HCT116 (cell line): Measurements from ENCODE around the gene LMAN1L. TPM values are rescaled to one million over a fixed set of nuclear protein-coding genes. Genes with fewer than 3 reads are reported as not detected.

ENCODE experiments used
- ATAC-seq: fragments of 200-7000 bp; cut with Tn5 transposase; 2 replicates; pipeline ENCODE4 v1.9.1; 2020; ENCODE audit warnings: mild to moderate bottlenecking, moderate library complexity
- BruUV-seq: library from RNA; stranded (reverse); fragments of 400-500 nt; replicated peaks from 2 replicates; lab custom pipeline; 2021; lab: Mats Ljungman, UMichigan
- CTCF ChIA-PET: fragments of 300-600 bp; sonication (Branson Sonifier 250); formaldehyde crosslinking; loops from one replicate; lab custom pipeline; 2021; ENCODE audit warnings: antibody characterized with exemption; lab: Charles Lee
- POLR2A ChIA-PET: fragments of 300-600, 350-600 bp; sonication (Branson Sonifier 250); formaldehyde crosslinking; loops from one replicate; lab custom pipeline; 2021; ENCODE audit warnings: antibody characterized with exemption; lab: Charles Lee
- RAD21 ChIA-PET, 2 experiments: fragments of 300-600 bp; sonication (Branson Sonifier 250); formaldehyde crosslinking; loops; one replicate each; lab custom pipeline; 2023; ENCODE audit warnings: low total read pairs in 2 of 2; ENCODE audit not compliant: uncharacterized antibody in 2 of 2, unreplicated experiment in 2 of 2, low non-redundant PET in 1 of 2; lab: Charles Lee
- DNase-seq: peaks from one replicate; pipeline ENCODE4 v3.0.0-alpha.2; 2010; ENCODE audit warnings: low read depth, low spot score
- H2AFZ ChIP-seq: fragments of 200-600 bp; shearing (Covaris generic), sonication (generic); 2 replicates; pipeline ENCODE4 v1.6.1; 2017; ENCODE audit warnings: low read depth, mixed run types, mixed read lengths, antibody characterized with exemption, low read length; ENCODE audit not compliant: poor library complexity, severe bottlenecking
- H3K27ac ChIP-seq: 2 replicates; pipeline ENCODE4 v1.5.1; 2012; ENCODE audit warnings: low read depth, low read length
- H3K27me3 ChIP-seq: fragments of 200-600 bp; sonication (generic); 2 replicates; pipeline ENCODE4 v1.6.1; 2016; ENCODE audit warnings: mixed run types, low read length, mixed read lengths; ENCODE audit not compliant: insufficient read depth
- H3K36me3 ChIP-seq, 2 experiments: fragments of 200-500 bp in 1 of 2; fragments of 200-600 bp in 1 of 2; sonication (Bioruptor generic) in 1 of 2; sonication (generic) in 1 of 2; 2 replicates each; pipeline versions ENCODE4 v1.5.1 to v1.6.1; 2014 to 2016; ENCODE audit warnings: low read length in 2 of 2, inconsistent platforms in 1 of 2, mixed read lengths in 1 of 2, mixed run types in 1 of 2; ENCODE audit not compliant: insufficient read depth in 2 of 2, control insufficient read depth in 1 of 2
- H3K4me1 ChIP-seq, 2 experiments: fragments of 200-600 bp in 1 of 2; sonication (generic) in 1 of 2; 2 replicates each; pipeline versions ENCODE4 v1.5.1 to v1.6.1; 2012 to 2017; ENCODE audit warnings: low read length in 2 of 2, inconsistent platforms in 1 of 2, mild to moderate bottlenecking in 1 of 2, mixed read lengths in 1 of 2, mixed run types in 1 of 2, moderate library complexity in 1 of 2; ENCODE audit not compliant: insufficient read depth in 2 of 2, control insufficient read depth in 1 of 2
- H3K4me2 ChIP-seq: fragments of 200-600 bp; sonication (generic); 2 replicates; pipeline ENCODE4 v1.6.1; 2017; ENCODE audit warnings: mixed run types, low read length, mixed read lengths
- H3K4me3 ChIP-seq, 2 experiments: fragments of 200-600 bp in 1 of 2; sonication (generic) in 1 of 2; replicated peaks in 1 of 2; 2 replicates each; pipeline ENCODE4 v1.5.1; 2011 to 2016; ENCODE audit warnings: low read length in 2 of 2, control low read depth in 1 of 2, low read depth in 1 of 2, mild to moderate bottlenecking in 1 of 2, mixed read lengths in 1 of 2, mixed run types in 1 of 2
- H3K79me2 ChIP-seq: fragments of 200-600 bp; sonication (generic); 2 replicates; pipeline ENCODE4 v1.6.1; 2017; ENCODE audit warnings: mild to moderate bottlenecking, mixed run types, low read length, moderate library complexity, mixed read lengths; ENCODE audit not compliant: insufficient read depth
- H3K9ac ChIP-seq: fragments of 200-600 bp; sonication (generic); 2 replicates; pipeline ENCODE4 v1.6.1; 2016; ENCODE audit warnings: low read length, mixed read lengths
- H3K9me2 ChIP-seq: fragments of 200-600 bp; sonication (generic), shearing (Covaris generic); 2 replicates; pipeline ENCODE4 v1.6.1; 2017; ENCODE audit warnings: mixed run types, mild to moderate bottlenecking, moderate library complexity; ENCODE audit not compliant: insufficient read depth
- H3K9me3 ChIP-seq, 2 experiments: fragments of 200-500 bp in 1 of 2; fragments of 200-600 bp in 1 of 2; sonication (Bioruptor generic) in 1 of 2; sonication (generic) in 1 of 2; 2 replicates each; pipeline ENCODE4 v1.6.1; 2014 to 2017; ENCODE audit warnings: low read length in 2 of 2, mixed read lengths in 2 of 2, inconsistent platforms in 1 of 2, low read depth in 1 of 2, mild to moderate bottlenecking in 1 of 2, mixed run types in 1 of 2, moderate library complexity in 1 of 2; ENCODE audit not compliant: control insufficient read depth in 1 of 2, insufficient read depth in 1 of 2
- H4K20me1 ChIP-seq: fragments of 200-600 bp; sonication (generic), shearing (Covaris generic); 2 replicates; pipeline ENCODE4 v1.6.1; 2017; ENCODE audit warnings: mixed run types, mild to moderate bottlenecking, moderate library complexity; ENCODE audit not compliant: insufficient read depth
- CBX3 ChIP-seq: IDR thresholded peaks from 2 replicates; pipeline ENCODE4 v1.6.1; 2012; ENCODE audit warnings: low read depth
- CEBPB ChIP-seq: IDR thresholded peaks from 2 replicates; pipeline ENCODE4 v1.6.1; 2012; ENCODE audit warnings: low read depth
- EGR1 ChIP-seq: IDR thresholded peaks from 2 replicates; pipeline ENCODE4 v1.6.1; 2012; ENCODE audit warnings: low read depth
- EZH2 ChIP-seq: fragments of 200-600 bp; sonication (generic); IDR thresholded peaks from 2 replicates; pipeline ENCODE4 v1.6.1; 2017; ENCODE audit warnings: antibody characterized with exemption, mixed run types
- FOSL1 ChIP-seq: IDR thresholded peaks from 2 replicates; pipeline ENCODE4 v1.6.1; 2012; ENCODE audit warnings: low read depth
- JUND ChIP-seq: IDR thresholded peaks from 2 replicates; pipeline ENCODE4 v1.6.1; 2012
- POLR2A ChIP-seq: IDR thresholded peaks from 2 replicates; pipeline ENCODE4 v1.7.0; 2011; ENCODE audit warnings: borderline replicate concordance; ENCODE audit not compliant: insufficient read depth, insufficient read length; ENCODE audit errors: extremely low read depth
- RAD21 ChIP-seq: IDR thresholded peaks from 2 replicates; pipeline ENCODE4 v1.6.1; 2012; ENCODE audit warnings: low read depth, mild to moderate bottlenecking
- SIN3A ChIP-seq: IDR thresholded peaks from 2 replicates; pipeline ENCODE4 v1.6.1; 2012; ENCODE audit warnings: low read depth
- SP1 ChIP-seq: IDR thresholded peaks from 2 replicates; pipeline ENCODE4 v1.6.1; 2012; ENCODE audit warnings: low read depth
- YY1 ChIP-seq: IDR thresholded peaks from 2 replicates; pipeline ENCODE4 v1.6.1; 2011; ENCODE audit warnings: low read length, low read depth, moderate library complexity, mild to moderate bottlenecking; ENCODE audit not compliant: insufficient replicate concordance; ENCODE audit errors: extremely low read depth
- ZFX ChIP-seq: fragments of 450-650 bp; IDR thresholded peaks from 2 replicates; pipeline ENCODE4 v1.6.1; 2017
- ZNF274 ChIP-seq: fragments of 200-500 bp; sonication (Bioruptor generic); IDR thresholded peaks from 2 replicates; pipeline ENCODE4 v1.6.1; 2014; ENCODE audit warnings: mild to moderate bottlenecking, low read depth, low read length, inconsistent platforms
- intact Hi-C: fragments of 100-400 bp; cut with micrococcal nuclease; formaldehyde crosslinking; loops from 2 replicates; pipeline ENCODE4 v1.10.0; 2022
- total RNA-seq: library from RNA; stranded (reverse); gene quantifications from one replicate; pipeline ENCODE4 v1.2.1, GENCODE V29; 2021; ENCODE audit not compliant: unreplicated experiment
- TF ChIP-seq, protein P1 (sequence below): IDR thresholded peaks from 2 replicates; pipeline ENCODE4 v1.6.1; 2012
- TF ChIP-seq, protein P2 (sequence below): IDR thresholded peaks from 2 replicates; pipeline ENCODE4 v1.6.1; 2012; ENCODE audit warnings: low read depth

LMAN1L gene
- total RNA-seq, 1 experiment from 2014 or later = 0.17 TPM

DNA sequence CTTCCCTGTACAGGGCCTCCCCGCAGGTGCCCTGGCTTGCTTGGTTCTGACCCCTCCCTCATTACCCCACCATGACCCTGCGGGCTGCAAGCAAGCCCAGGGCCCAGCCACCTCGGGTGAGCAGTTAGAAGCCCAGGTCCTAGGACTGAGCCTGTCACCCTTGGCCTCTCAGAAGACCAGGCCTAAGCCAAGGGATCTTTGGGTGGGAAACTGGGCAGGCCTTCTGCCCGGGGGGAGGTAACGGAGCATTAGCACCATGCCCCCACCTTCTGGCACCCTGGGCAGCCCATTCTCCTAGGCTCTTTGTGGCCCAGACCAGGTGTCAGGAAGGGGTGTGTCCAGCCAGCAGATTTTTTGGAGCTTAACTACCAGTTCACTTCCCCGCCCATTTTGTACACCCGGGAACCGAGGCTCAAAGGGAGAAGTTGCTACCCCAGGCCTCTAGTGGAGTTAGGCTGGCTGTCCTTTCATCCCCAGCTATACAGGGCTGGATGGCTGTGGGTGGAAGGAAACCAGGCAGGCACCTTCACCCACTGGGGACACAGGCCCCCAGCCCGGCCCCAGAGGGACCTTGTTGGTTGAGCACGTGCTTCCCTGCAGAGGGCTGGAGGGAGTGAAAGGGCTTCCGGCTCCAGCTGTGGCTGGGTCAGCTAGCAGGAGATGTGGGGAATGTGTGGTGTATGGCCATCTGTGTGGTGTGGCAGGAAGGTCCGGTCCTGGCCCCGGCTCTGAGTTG lies 29.4 kb upstream of the LMAN1L start:
- no peaks in the 10 kb centered on the region for H3K27me3 ChIP-seq
- RAD21 ChIA-PET = interaction anchor here in 1 of 2 experiments (1.3 kb wide), 1 partner anchor 119 kb away, joined by 3 read pairs; no protein-coding TSS in a partner anchor
- peak overlapping the region; percentile 92 to 93 for H3K4me3 ChIP-seq
- peaks cover 14 to 35% of the 10 kb centered on the region in 2 experiments for H3K4me1 ChIP-seq
- CTCF ChIA-PET = interaction anchor here (0.7 to 3.0 kb wide), 5 partner anchors 14 to 167 kb away, joined by 3 to 8 read pairs (median 4); no protein-coding TSS in a partner anchor
- TF ChIP-seq, protein P1, sequence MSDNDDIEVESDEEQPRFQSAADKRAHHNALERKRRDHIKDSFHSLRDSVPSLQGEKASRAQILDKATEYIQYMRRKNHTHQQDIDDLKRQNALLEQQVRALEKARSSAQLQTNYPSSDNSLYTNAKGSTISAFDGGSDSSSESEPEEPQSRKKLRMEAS = peak; percentile 59; the same call in 1 of the 2 replicates
- TF ChIP-seq EGR1 = no peak
- BruUV-seq = no TSS peak
- H3K27ac ChIP-seq = peak overlapping the region; percentile 92
- peak overlapping the region; percentile 87 for H3K9ac ChIP-seq
- H3K4me2 ChIP-seq = peak overlapping the region; percentile 95
- intact Hi-C loops = loop anchor here (10.0 kb wide), 1 partner anchor 422 kb away; the partner anchor contains the start of gene C15orf39
- H4K20me1 ChIP-seq = no peaks in the 10 kb centered on the region; the same call in 1 of the 2 replicates
- H3K9me2 ChIP-seq = no peaks in the 10 kb centered on the region
- peaks cover 0 to 5% of the 10 kb centered on the region in 2 experiments; a peak in 2 of 4 replicates for H3K36me3 ChIP-seq
- peak; percentile 34 for ATAC-seq
- no peak overlapping the region for H2AFZ ChIP-seq
- no peak for DNase-seq
- peaks cover 56% of the 10 kb centered on the region for H3K79me2 ChIP-seq
- POLR2A ChIA-PET = interaction anchor here (1.5 kb wide), 1 partner anchor 16 kb away, joined by 3 read pairs; no protein-coding TSS in a partner anchor
- no peaks in the 10 kb centered on the region for H3K9me3 ChIP-seq

DNA sequence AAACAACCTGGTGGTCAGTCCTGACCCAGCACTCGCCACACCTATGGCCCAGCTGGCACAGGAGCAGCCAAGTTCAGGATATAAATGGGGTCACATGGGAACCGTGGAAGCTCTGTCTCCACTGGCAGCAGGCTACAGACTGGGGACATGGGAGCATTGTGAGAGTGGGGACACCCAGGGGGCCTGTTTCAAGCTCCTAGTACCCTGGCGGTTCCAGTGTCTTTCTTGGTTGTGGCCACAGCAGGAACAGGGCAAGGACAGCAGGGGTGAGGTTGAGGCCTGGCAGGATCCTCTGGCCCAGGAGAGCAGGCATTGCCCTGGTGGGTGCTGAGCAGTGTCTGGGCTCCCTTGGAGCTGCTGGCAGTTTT lies 28.8 kb upstream of the LMAN1L start:
- peak overlapping the region; percentile 92 to 93 for H3K4me3 ChIP-seq
- DNase-seq (no peak), ATAC-seq (no peak; the same call in 1 of the 2 replicates)
- peaks cover 0 to 5% of the 10 kb centered on the region in 2 experiments; a peak in 2 of 4 replicates for H3K36me3 ChIP-seq
- RAD21 ChIA-PET = interaction anchor here in 1 of 2 experiments (1.3 kb wide), 1 partner anchor 118 kb away, joined by 3 read pairs; no protein-coding TSS in a partner anchor
- H4K20me1 ChIP-seq = no peaks in the 10 kb centered on the region; the same call in 1 of the 2 replicates
- peak overlapping the region; percentile 92 for H3K27ac ChIP-seq
- no peaks in the 10 kb centered on the region for H3K27me3 ChIP-seq
- peaks cover 62% of the 10 kb centered on the region for H3K79me2 ChIP-seq
- no TSS peak for BruUV-seq
- POLR2A ChIA-PET = no interaction called here
- H3K9ac ChIP-seq = peak overlapping the region; percentile 87
- intact Hi-C loops = loop anchor here (10.0 kb wide), 1 partner anchor 421 kb away; the partner anchor contains the start of gene C15orf39
- no peaks in the 10 kb centered on the region for H3K9me3 ChIP-seq
- CTCF ChIA-PET = interaction anchor here (1.4 to 3.0 kb wide), 3 partner anchors 59 to 166 kb away, joined by 3 to 8 read pairs (median 4); no protein-coding TSS in a partner anchor
- TF ChIP-seq ZFX (no peak), ZNF274 (no peak), CBX3 (no peak), POLR2A (no peak), JUND (no peak), CEBPB (no peak), RAD21 (no peak), YY1 (no peak), SP1 (no peak), EZH2 (no peak), FOSL1 (no peak), SIN3A (no peak)
- TF ChIP-seq, protein P1 = no peak
- TF ChIP-seq, protein P2, sequence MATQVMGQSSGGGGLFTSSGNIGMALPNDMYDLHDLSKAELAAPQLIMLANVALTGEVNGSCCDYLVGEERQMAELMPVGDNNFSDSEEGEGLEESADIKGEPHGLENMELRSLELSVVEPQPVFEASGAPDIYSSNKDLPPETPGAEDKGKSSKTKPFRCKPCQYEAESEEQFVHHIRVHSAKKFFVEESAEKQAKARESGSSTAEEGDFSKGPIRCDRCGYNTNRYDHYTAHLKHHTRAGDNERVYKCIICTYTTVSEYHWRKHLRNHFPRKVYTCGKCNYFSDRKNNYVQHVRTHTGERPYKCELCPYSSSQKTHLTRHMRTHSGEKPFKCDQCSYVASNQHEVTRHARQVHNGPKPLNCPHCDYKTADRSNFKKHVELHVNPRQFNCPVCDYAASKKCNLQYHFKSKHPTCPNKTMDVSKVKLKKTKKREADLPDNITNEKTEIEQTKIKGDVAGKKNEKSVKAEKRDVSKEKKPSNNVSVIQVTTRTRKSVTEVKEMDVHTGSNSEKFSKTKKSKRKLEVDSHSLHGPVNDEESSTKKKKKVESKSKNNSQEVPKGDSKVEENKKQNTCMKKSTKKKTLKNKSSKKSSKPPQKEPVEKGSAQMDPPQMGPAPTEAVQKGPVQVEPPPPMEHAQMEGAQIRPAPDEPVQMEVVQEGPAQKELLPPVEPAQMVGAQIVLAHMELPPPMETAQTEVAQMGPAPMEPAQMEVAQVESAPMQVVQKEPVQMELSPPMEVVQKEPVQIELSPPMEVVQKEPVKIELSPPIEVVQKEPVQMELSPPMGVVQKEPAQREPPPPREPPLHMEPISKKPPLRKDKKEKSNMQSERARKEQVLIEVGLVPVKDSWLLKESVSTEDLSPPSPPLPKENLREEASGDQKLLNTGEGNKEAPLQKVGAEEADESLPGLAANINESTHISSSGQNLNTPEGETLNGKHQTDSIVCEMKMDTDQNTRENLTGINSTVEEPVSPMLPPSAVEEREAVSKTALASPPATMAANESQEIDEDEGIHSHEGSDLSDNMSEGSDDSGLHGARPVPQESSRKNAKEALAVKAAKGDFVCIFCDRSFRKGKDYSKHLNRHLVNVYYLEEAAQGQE = no peak
- no peaks in the 10 kb centered on the region for H3K9me2 ChIP-seq
- H2AFZ ChIP-seq = no peak overlapping the region
- peaks cover 19 to 41% of the 10 kb centered on the region in 2 experiments for H3K4me1 ChIP-seq
- peak overlapping the region; percentile 95 for H3K4me2 ChIP-seq
